ENCODE measurements around the gene HOXA6.

HOXA6 gene

DNA sequence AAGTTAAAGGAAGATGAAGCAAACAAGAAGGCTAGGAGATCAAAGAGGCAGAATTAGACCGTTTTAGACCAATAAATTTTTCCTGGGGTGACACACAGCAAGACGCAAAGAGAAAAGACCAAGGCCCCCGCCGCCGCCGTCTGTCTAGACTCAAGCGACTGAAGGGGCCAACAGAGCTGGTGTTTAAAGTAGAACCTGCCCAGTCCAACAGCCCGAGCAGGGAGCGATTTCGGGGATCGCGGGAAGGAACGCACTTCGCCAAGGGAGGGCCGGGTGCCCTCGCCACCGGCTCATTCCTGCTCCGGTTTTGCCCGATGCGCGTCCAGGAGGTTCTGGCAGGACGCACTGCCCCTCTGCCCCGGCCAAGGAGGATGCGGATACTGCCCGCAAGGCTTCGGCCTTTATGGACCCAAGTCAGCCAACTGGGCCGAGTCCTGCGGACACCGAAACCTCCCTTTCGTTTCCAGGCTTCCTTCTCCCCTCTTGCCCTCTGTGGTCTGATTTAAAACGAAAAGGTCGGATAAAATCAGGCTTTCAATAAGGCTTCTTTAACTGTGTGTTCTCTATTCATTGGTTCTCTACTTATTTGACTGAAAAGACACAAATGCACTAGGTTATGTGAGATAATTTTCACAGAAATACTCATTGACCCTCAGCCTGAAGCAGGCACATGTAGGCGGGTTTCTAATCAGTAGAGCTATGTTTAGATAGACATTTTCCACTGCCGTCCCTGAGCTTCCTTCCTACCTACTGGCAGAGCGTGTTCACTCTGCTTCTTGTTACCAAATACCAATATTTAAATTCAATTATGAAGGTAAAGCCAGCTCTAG lies 11.1 kb upstream of the HOXA6 start:
- H3K4me3 ChIP-seq (ENCODE audit: low read depth, low read length), result no peak overlapping the region
- DNase-seq (ENCODE audit: low read depth), result no peak
- TF ChIP-seq, protein P1, sequence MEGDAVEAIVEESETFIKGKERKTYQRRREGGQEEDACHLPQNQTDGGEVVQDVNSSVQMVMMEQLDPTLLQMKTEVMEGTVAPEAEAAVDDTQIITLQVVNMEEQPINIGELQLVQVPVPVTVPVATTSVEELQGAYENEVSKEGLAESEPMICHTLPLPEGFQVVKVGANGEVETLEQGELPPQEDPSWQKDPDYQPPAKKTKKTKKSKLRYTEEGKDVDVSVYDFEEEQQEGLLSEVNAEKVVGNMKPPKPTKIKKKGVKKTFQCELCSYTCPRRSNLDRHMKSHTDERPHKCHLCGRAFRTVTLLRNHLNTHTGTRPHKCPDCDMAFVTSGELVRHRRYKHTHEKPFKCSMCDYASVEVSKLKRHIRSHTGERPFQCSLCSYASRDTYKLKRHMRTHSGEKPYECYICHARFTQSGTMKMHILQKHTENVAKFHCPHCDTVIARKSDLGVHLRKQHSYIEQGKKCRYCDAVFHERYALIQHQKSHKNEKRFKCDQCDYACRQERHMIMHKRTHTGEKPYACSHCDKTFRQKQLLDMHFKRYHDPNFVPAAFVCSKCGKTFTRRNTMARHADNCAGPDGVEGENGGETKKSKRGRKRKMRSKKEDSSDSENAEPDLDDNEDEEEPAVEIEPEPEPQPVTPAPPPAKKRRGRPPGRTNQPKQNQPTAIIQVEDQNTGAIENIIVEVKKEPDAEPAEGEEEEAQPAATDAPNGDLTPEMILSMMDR (IDR thresholded peaks at IDR 0.05; ENCODE audit: low read depth, low read length, missing control alignments), result no peak

DNA sequence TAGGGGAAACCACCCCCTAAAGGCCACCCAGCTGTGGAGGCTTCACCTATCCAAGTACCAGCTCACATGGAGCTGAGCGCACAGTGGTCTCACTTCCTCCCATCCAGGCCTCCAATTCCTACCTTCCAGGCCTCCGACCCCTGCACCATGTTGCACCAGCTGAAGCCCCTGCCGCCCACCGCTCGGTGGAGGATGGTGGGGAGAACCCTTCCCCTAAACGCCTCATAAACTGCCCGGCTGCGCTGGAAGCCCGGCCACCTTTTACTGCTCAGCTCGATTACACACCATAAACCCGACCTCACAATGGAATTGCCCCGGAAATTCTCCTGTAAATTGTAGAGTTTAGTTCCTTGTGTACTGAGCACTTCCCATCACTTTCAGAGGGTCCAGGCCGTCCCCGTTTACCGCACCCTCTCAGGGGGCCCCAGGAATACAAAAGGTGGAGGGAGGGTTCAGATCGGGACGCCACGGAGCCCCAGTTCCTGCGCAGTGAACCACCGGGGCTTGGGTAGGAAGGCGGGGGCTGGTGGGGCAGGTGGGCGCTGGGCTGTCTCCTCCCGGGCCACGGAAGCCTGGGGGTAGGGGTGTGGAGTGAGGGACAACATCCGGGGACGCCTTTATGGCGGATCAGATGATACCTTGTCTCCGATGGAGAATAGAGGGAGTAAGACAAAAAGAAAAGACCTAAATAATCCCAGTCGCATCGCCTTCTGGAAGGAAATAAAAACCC lies 10.3 kb upstream of the HOXA6 start:
- no peak overlapping the region for H3K4me3 ChIP-seq (ENCODE audit: low read depth, low read length)
- no peak for DNase-seq (ENCODE audit: low read depth)
- TF ChIP-seq, protein P1 (IDR thresholded peaks at IDR 0.05; ENCODE audit: low read depth, low read length, missing control alignments), result no peak

DNA sequence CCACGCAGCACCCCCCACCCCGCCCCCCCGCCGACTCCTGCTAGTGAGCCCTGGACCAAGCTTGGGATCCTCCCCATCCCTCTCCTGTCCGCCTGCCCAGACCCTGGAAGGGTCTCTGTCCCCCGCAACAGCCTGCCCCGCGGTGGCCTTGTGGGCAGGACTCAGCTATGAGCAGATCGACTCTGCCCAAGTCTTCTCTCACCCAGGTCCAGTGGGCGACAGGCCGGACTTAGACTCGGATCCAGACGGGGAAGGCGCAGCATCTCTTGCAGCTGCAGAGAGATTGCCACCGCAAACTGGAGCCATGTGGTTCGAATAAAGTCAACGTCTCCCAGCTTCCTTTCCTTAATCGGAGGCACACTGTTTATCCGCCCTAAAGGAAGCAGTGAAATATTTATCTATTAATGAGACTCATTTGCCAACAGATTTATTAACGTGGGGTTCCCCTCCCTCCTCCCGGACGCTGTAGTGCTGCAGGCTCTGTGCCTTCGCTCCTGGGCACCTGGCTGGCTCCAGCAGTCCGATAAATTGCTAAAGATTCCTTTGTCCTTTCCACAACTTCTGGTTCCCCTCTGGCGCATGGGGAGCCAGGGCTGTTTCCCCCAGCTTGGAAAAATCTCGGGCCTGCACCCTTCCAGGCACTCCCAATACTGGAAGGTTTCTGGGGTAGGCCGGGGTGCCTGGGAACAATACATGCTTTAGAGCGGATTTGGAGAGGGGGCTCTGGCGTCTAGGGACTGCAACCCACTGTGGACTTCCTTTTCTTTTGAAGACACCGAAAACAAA lies 9.5 kb upstream of the HOXA6 start:
- no peak for DNase-seq (ENCODE audit: low read depth)
- TF ChIP-seq, protein P1 (IDR thresholded peaks at IDR 0.05; ENCODE audit: low read depth, low read length, missing control alignments), result no peak
- no peak overlapping the region for H3K4me3 ChIP-seq (ENCODE audit: low read depth, low read length)

DNA sequence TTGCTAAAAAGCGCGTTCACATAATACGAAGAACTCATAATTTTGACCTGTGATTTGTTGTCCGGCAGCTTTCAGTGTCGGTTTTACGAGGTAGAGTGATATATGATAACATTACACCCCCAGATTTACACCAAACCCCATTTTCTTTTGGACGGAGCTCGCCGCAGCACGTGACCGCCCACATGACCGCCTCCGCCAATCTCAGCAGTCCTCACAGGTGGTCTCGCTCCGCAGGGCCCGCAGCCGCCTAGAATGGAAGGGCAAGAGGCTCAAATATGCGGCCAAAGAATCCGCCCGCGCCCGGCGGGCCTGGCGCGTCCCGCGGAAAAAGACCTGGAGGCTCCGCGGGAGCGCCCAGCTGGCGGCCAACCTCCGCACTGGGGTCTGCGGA lies 8.9 kb upstream of the HOXA6 start, which contains the start of gene HOXA7:
Gene HOXA7 (minus strand): TSS at position 168 of the 391 bp plus-strand sequence. CDS start 130 bp downstream, at position 38.
- TF ChIP-seq, protein P1 (IDR thresholded peaks at IDR 0.05; ENCODE audit: low read depth, low read length, missing control alignments), result no peak
- peak within 1 kb of the TSS; percentile 13 for H3K4me3 ChIP-seq (ENCODE audit: low read depth, low read length)
- no peak for DNase-seq (ENCODE audit: low read depth)

DNA sequence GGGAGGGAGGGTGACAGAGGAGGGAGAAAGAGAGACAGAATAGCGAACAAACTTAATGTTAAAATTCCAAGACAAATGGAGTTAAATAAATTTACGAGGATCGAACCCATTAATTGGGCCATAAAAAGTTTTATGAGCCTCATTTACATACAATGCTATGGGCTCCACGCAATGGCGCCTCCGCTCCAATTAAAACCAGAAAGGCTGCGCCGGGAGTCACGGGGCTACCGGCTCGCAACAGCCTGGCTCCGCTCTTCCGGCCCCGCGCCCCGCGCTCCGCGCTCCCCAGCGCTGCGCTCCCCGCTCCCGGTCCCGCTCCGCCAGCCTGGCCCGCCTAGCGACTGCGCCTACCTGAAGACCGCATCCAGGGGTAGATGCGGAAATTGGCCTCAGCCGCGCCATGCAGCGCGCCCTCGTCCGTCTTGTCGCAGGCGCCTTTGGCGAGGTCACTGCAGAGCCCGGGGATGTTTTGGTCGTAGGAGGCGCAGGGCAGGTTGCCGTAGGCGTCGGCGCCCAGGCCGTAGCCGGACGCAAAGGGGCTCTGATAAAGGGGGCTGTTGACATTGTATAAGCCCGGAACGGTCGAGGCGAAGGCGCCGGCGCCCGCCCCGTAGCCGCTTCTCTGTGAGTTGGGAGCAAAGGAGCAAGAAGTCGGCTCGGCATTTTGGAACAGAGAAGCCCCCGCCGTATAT lies 8.4 kb upstream of the HOXA6 start:
- DNase-seq (ENCODE audit: low read depth), result no peak
- H3K4me3 ChIP-seq (ENCODE audit: low read depth, low read length), result peak overlapping the region; percentile 13

More for the DNA sequence above, 8.4 kb upstream of the HOXA6 start:
- TF ChIP-seq, protein P1 (IDR thresholded peaks at IDR 0.05; ENCODE audit: low read depth, low read length, missing control alignments), result no peak

All from GM12864 (cell line).